Neural cell (in vitro differentiated cells): ENCODE data around the gene C20orf141. TPM values are rescaled to one million over a fixed set of nuclear protein-coding genes. Genes with fewer than 3 reads are reported as not detected.

Source experiments
- H2AFZ ChIP-seq: fragments of 200-600, 300-800 bp; sonication (generic), shearing (Covaris generic); 2 replicates; pipeline ENCODE4 v1.6.0; 2014; ENCODE audit warnings: low read depth, mild to moderate bottlenecking, antibody characterized with exemption, low read length, moderate library complexity
- H3F3A ChIP-seq: fragments of 200-600 bp; shearing (Covaris generic); 2 replicates; pipeline ENCODE4 v1.6.1; 2016; ENCODE audit warnings: mild to moderate bottlenecking, moderate library complexity, mixed read lengths, antibody characterized with exemption, low read length; ENCODE audit not compliant: insufficient read depth, poor library complexity, severe bottlenecking
- H3K27ac ChIP-seq: fragments of 200-600, 300-800 bp; sonication (generic), shearing (Covaris generic); 2 replicates; pipeline ENCODE4 v1.5.1; 2014; ENCODE audit warnings: mild to moderate bottlenecking, low read length, moderate library complexity
- H3K27me3 ChIP-seq: fragments of 300-800, 200-600 bp; sonication (generic), shearing (Covaris generic); 2 replicates; pipeline ENCODE4 v1.6.0; 2014; ENCODE audit warnings: mild to moderate bottlenecking, low read depth, low read length, moderate library complexity; ENCODE audit not compliant: insufficient read depth
- H3K36me3 ChIP-seq: fragments of 300-800, 200-600 bp; sonication (generic), shearing (Covaris generic); 2 replicates; pipeline ENCODE4 v1.5.1; 2014; ENCODE audit warnings: mild to moderate bottlenecking, antibody characterized with exemption, low read length, moderate library complexity; ENCODE audit not compliant: insufficient read depth
- H3K4me2 ChIP-seq: fragments of 300-800, 200-600 bp; sonication (generic), shearing (Covaris generic); 2 replicates; pipeline ENCODE4 v1.6.0; 2014; ENCODE audit warnings: mild to moderate bottlenecking, low read length
- H3K4me3 ChIP-seq: fragments of 300-800, 200-600 bp; sonication (generic), shearing (Covaris generic); 2 replicates; pipeline ENCODE4 v1.5.1; 2014; ENCODE audit warnings: mild to moderate bottlenecking, low read length, moderate library complexity
- H3K79me2 ChIP-seq: fragments of 200-600 bp; shearing (Covaris generic); replicated peaks from 2 replicates; pipeline ENCODE4 v1.6.0; 2014; ENCODE audit warnings: mild to moderate bottlenecking, low read length, moderate library complexity; ENCODE audit not compliant: insufficient read depth
- H3K9ac ChIP-seq: fragments of 300-800, 200-600 bp; sonication (generic), shearing (Covaris generic); 2 replicates; pipeline ENCODE4 v1.6.1; 2016; ENCODE audit warnings: mild to moderate bottlenecking, low read length, mixed read lengths
- H3K9me2 ChIP-seq: fragments of 200-600 bp; shearing (Covaris generic); 2 replicates; pipeline ENCODE4 v1.6.1; 2016; ENCODE audit warnings: mild to moderate bottlenecking, low read length, mixed read lengths; ENCODE audit not compliant: insufficient read depth
- H3K9me3 ChIP-seq: fragments of 200-600, 300-800 bp; sonication (generic), shearing (Covaris generic); 2 replicates; pipeline ENCODE4 v1.6.1; 2016; ENCODE audit warnings: mild to moderate bottlenecking, mixed run types, low read length, moderate library complexity, mixed read lengths
- H4K20me1 ChIP-seq: fragments of 200-600 bp; shearing (Covaris generic); 2 replicates; pipeline ENCODE4 v1.6.1; 2016; ENCODE audit warnings: mild to moderate bottlenecking, mixed run types; ENCODE audit not compliant: insufficient read depth
- CTCF ChIP-seq: fragments of 450-650 bp; IDR thresholded peaks from 2 replicates; pipeline ENCODE4 v1.5.1; 2014; ENCODE audit warnings: antibody characterized with exemption, mild to moderate bottlenecking, moderate library complexity; ENCODE audit not compliant: poor library complexity, severe bottlenecking
- EP300 ChIP-seq: fragments of 450-650 bp; conservative IDR thresholded peaks from 2 replicates; pipeline ENCODE4 v1.6.1; 2014; ENCODE audit warnings: antibody characterized with exemption, mild to moderate bottlenecking, moderate library complexity; ENCODE audit not compliant: poor library complexity, severe bottlenecking
- EZH2 ChIP-seq: fragments of 200-600, 300-800 bp; shearing (Covaris generic), sonication (generic); IDR thresholded peaks from 2 replicates; pipeline ENCODE4 v1.6.1; 2014; ENCODE audit warnings: antibody characterized with exemption, low read length, borderline replicate concordance, mild to moderate bottlenecking; ENCODE audit not compliant: insufficient read depth, poor library complexity, severe bottlenecking
- MXI1 ChIP-seq: fragments of 450-650 bp; conservative IDR thresholded peaks from 2 replicates; pipeline ENCODE4 v1.6.1; 2014; ENCODE audit warnings: antibody characterized with exemption, mild to moderate bottlenecking; ENCODE audit not compliant: poor library complexity, severe bottlenecking
- POLR2AphosphoS5 ChIP-seq: IDR thresholded peaks from 2 replicates; pipeline ENCODE4 v1.6.1; 2012
- RAD21 ChIP-seq: fragments of 450-650 bp; conservative IDR thresholded peaks from 2 replicates; pipeline ENCODE4 v1.6.1; 2014; ENCODE audit warnings: antibody characterized with exemption, mild to moderate bottlenecking, moderate library complexity
- REST ChIP-seq: IDR thresholded peaks from 2 replicates; pipeline ENCODE4 v1.6.1; 2012; ENCODE audit warnings: borderline replicate concordance
- SMC3 ChIP-seq: fragments of 450-650 bp; conservative IDR thresholded peaks from 2 replicates; pipeline ENCODE4 v1.6.1; 2014; ENCODE audit warnings: antibody characterized with exemption, mild to moderate bottlenecking, moderate library complexity; ENCODE audit not compliant: poor library complexity
- TAF1 ChIP-seq: IDR thresholded peaks from 2 replicates; pipeline ENCODE4 v1.6.1; 2012; ENCODE audit warnings: low read depth
- polyA plus RNA-seq: library from polyadenylated mRNA; depleted of rRNA; stranded (reverse); fragments of >200 nt; gene quantifications from 2 replicates; pipeline ENCODE4 v1.2.3, GENCODE V29; 2014

Gene C20orf141
- polyA plus RNA-seq, 1 donor from 2014 or later: not detected

GRCh38 chr20:2799688-2800520, 14.9 kb upstream of the C20orf141 start:
- Histone ChIP-seq H3K9me3 (no peaks in the 10 kb centered on the region), H3K4me2 (peak overlapping the region; percentile 25), H3K9me2 (no peaks in the 10 kb centered on the region), H3K79me2 (no peaks in the 10 kb centered on the region), H3F3A (no peaks in the 10 kb centered on the region), H4K20me1 (no peaks in the 10 kb centered on the region), H2AFZ (peak overlapping the region; percentile 46), H3K4me3 (peak overlapping the region; percentile 75), H3K9ac (peak overlapping the region; percentile 63), H3K36me3 (no peaks in the 10 kb centered on the region), H3K27ac (peak overlapping the region; percentile 29), H3K27me3 (peaks cover 51% of the 10 kb centered on the region)
- TF ChIP-seq REST (peak; percentile 87), POLR2AphosphoS5 (peak; percentile 82), MXI1 (peak; percentile 37), RAD21 (no peak), EP300 (peak; percentile 10), CTCF (no peak), TAF1 (no peak), SMC3 (no peak)

GRCh38 chr20:2800521-2801285, 14.1 kb upstream of the C20orf141 start, which contains the start of gene CPXM1:
TSS of gene CPXM1 (minus strand) at chr20:2800627. CDS start at chr20:2800572, 55 bp downstream.
- Histone ChIP-seq H3K4me3 (peak within 1 kb of the TSS; percentile 75), H4K20me1 (no peaks in the 10 kb centered on the region), H2AFZ (peak within 1 kb of the TSS; percentile 46), H3K27ac (peak within 1 kb of the TSS; percentile 29), H3K36me3 (no peaks in the 10 kb centered on the region), H3K4me2 (peak within 1 kb of the TSS; percentile 25), H3F3A (no peaks in the 10 kb centered on the region), H3K9me3 (no peaks in the 10 kb centered on the region), H3K9ac (peak within 1 kb of the TSS; percentile 63), H3K27me3 (peaks cover 59% of the 10 kb centered on the region), H3K9me2 (no peaks in the 10 kb centered on the region), H3K79me2 (no peaks in the 10 kb centered on the region)
- TF ChIP-seq SMC3: no peak
- no peak for TF ChIP-seq POLR2AphosphoS5
- TF ChIP-seq RAD21: no peak
- TF ChIP-seq TAF1: no peak
- no peak for TF ChIP-seq MXI1
- TF ChIP-seq EP300: no peak
- no peak for TF ChIP-seq EZH2
- TF ChIP-seq REST: no peak
- no peak for TF ChIP-seq CTCF
